Measurements from ENCODE around the gene CCDC106.

The CCDC106 gene

GRCh38 chr19:55614711-55615542 is 33.1 kb upstream of the CCDC106 start:
- DNase-seq, result no peak

- no peak for DNase-seq
These were observed 32.2 kb upstream of the CCDC106 start for GRCh38 chr19:55615543-55616394.

- no peak for DNase-seq
These were observed 31.6 kb upstream of the CCDC106 start for GRCh38 chr19:55616395-55616875.

GRCh38 chr19:55617426-55617825 is 30.6 kb upstream of the CCDC106 start:
- DNase-seq, result no peak

- no peak for DNase-seq
These were observed 29.6 kb upstream of the CCDC106 start for GRCh38 chr19:55618426-55618825.

- DNase-seq, result no peak
These were observed 28.7 kb upstream of the CCDC106 start for GRCh38 chr19:55619286-55619685.

- peak in 1 of 2 donors; percentile 42 for DNase-seq
These were observed 27.4 kb upstream of the CCDC106 start for GRCh38 chr19:55620410-55621204.

GRCh38 chr19:55621205-55621672 is 26.8 kb upstream of the CCDC106 start:
- no peak for DNase-seq

- no peak for DNase-seq
These were observed 26.3 kb upstream of the CCDC106 start for GRCh38 chr19:55621673-55622231.

GRCh38 chr19:55622242-55622969 is 25.6 kb upstream of the CCDC106 start:
- DNase-seq, result no peak

GRCh38 chr19:55623130-55623529 is 24.9 kb upstream of the CCDC106 start:
- no peak for DNase-seq

- no peak for DNase-seq
These were observed 24.5 kb upstream of the CCDC106 start for GRCh38 chr19:55623561-55623960.

GRCh38 chr19:55624109-55625003 is 23.7 kb upstream of the CCDC106 start, which contains the start of gene ZNF784:
Gene ZNF784 (minus strand): TSS chr19:55624566. CDS start chr19:55624561, 5 bp downstream.
- DNase-seq, result peak; percentile 92 to 93

- DNase-seq, result no peak
These were observed 23.0 kb upstream of the CCDC106 start for GRCh38 chr19:55625004-55625326.

GRCh38 chr19:55626350-55626749 is 21.7 kb upstream of the CCDC106 start:
- DNase-seq, result peak; percentile 55 to 83

GRCh38 chr19:55632463-55632834 is 15.6 kb upstream of the CCDC106 start:
- DNase-seq, result peak; percentile 90 to 93

- DNase-seq, result no peak
These were observed 14.2 kb upstream of the CCDC106 start for GRCh38 chr19:55633861-55634260.

GRCh38 chr19:55635334-55635717 is 12.7 kb upstream of the CCDC106 start:
- DNase-seq, result no peak

GRCh38 chr19:55635856-55636440 is 12.1 kb upstream of the CCDC106 start:
- no peak for DNase-seq

- no peak for DNase-seq
These were observed 11.3 kb upstream of the CCDC106 start for GRCh38 chr19:55636723-55637122.

Measured in CD4-positive, alpha-beta T cell treated with Interferon alpha-2 for 1 hour (primary cell).